CD14-positive monocyte (primary cell): ENCODE results near the gene GDF9. TPM values are rescaled to one million over a fixed set of nuclear protein-coding genes. Genes with fewer than 3 reads are reported as not detected.

Experiments used
- DNase-seq, 3 donors: peaks; one replicate each; pipeline ENCODE4 v3.0.0-alpha.2; 2011 to 2022
- H2AFZ ChIP-seq: 2 replicates; pipeline ENCODE4 v1.6.0; 2012; ENCODE audit warnings: mild to moderate bottlenecking, low read depth, low read length, inconsistent platforms; ENCODE audit not compliant: insufficient read depth, poor library complexity, severe bottlenecking
- H3K27ac ChIP-seq, 2 donors: 1 replicate in 1 of 2; 2 replicates in 1 of 2; pipeline ENCODE4 v1.5.1; 2012 to 2013; ENCODE audit warnings: low read length in 2 of 2, control low read depth in 1 of 2, inconsistent platforms in 1 of 2, low read depth in 1 of 2, mild to moderate bottlenecking in 1 of 2
- H3K27me3 ChIP-seq, 2 donors: one replicate each; pipeline versions ENCODE4 v1.6.0 to v1.6.1; 2011 to 2013; ENCODE audit warnings: low read length in 2 of 2; ENCODE audit not compliant: control insufficient read depth in 2 of 2, insufficient read depth in 2 of 2
- H3K36me3 ChIP-seq, 2 donors: replicated peaks in 1 of 2; 1 replicate in 1 of 2; 2 replicates in 1 of 2; pipeline versions ENCODE4 v1.5.1 to v1.6.1; 2012 to 2013; ENCODE audit warnings: low read length in 2 of 2, control low read depth in 1 of 2, inconsistent platforms in 1 of 2, mild to moderate bottlenecking in 1 of 2; ENCODE audit not compliant: insufficient read depth in 2 of 2, control insufficient read depth in 1 of 2
- H3K4me1 ChIP-seq, 2 donors: 1 replicate in 1 of 2; 2 replicates in 1 of 2; pipeline versions ENCODE4 v1.5.1 to v1.6.1; 2012 to 2013; ENCODE audit warnings: low read length in 2 of 2, control low read depth in 1 of 2, inconsistent platforms in 1 of 2, mild to moderate bottlenecking in 1 of 2, moderate library complexity in 1 of 2; ENCODE audit not compliant: insufficient read depth in 2 of 2, control insufficient read depth in 1 of 2
- H3K4me2 ChIP-seq: replicated peaks from 2 replicates; pipeline ENCODE3; 2012; ENCODE audit warnings: low read length, moderate library complexity, mild to moderate bottlenecking; ENCODE audit not compliant: poor library complexity, severe bottlenecking; ENCODE audit errors: extremely low read depth
- H3K4me3 ChIP-seq, 3 experiments: fragments of 200-600 bp in 1 of 3; sonication (generic) in 1 of 3; replicated peaks in 1 of 3; 1 replicate in 2 of 3; 2 replicates in 1 of 3; pipeline ENCODE4 v1.5.1; 2011 to 2013; ENCODE audit warnings: low read length in 3 of 3, mild to moderate bottlenecking in 3 of 3, control low read depth in 2 of 3, low read depth in 2 of 3, inconsistent platforms in 1 of 3, moderate library complexity in 1 of 3
- H3K79me2 ChIP-seq: 2 replicates; pipeline ENCODE4 v1.6.0; 2012; ENCODE audit warnings: mild to moderate bottlenecking, control low read depth, inconsistent platforms, low read length, moderate library complexity; ENCODE audit not compliant: insufficient read depth
- H3K9ac ChIP-seq: 2 replicates; pipeline ENCODE4 v1.6.0; 2017; ENCODE audit warnings: low read length, mild to moderate bottlenecking; ENCODE audit not compliant: insufficient read depth, poor library complexity, severe bottlenecking
- H3K9me3 ChIP-seq, 2 donors: replicated peaks in 1 of 2; 1 replicate in 1 of 2; 2 replicates in 1 of 2; pipeline versions ENCODE4 v1.5.1 to v1.6.1; 2012 to 2013; ENCODE audit warnings: low read length in 2 of 2, control low read depth in 1 of 2; ENCODE audit not compliant: control insufficient read depth in 1 of 2, insufficient read depth in 1 of 2
- H4K20me1 ChIP-seq: 2 replicates; pipeline ENCODE4 v1.6.0; 2012; ENCODE audit warnings: mild to moderate bottlenecking, low read length, control low read depth, moderate library complexity; ENCODE audit not compliant: insufficient read depth
- H3K27ac Mint-ChIP-seq, 7 donors: one replicate each; pipeline ENCODE4 v1.8.0; 2020; ENCODE audit warnings: mild to moderate bottlenecking in 7 of 7, mixed read lengths in 7 of 7, moderate library complexity in 6 of 7, inconsistent platforms in 2 of 7
- H3K27me3 Mint-ChIP-seq, 3 donors: one replicate each; pipeline ENCODE4 v1.8.0; 2021 to 2022; ENCODE audit warnings: low read depth in 3 of 3, mild to moderate bottlenecking in 3 of 3, mixed read lengths in 3 of 3, moderate library complexity in 3 of 3, inconsistent platforms in 1 of 3
- H3K36me3 Mint-ChIP-seq, 2 donors: one replicate each; pipeline ENCODE4 v1.8.0; 2020; ENCODE audit warnings: mixed read lengths in 2 of 2, inconsistent platforms in 1 of 2, mild to moderate bottlenecking in 1 of 2
- H3K4me1 Mint-ChIP-seq: one replicate; pipeline ENCODE4 v1.8.0; 2020; ENCODE audit warnings: mild to moderate bottlenecking, mixed read lengths
- H3K4me3 Mint-ChIP-seq, 2 donors: one replicate each; pipeline ENCODE4 v1.8.0; 2020; ENCODE audit warnings: mild to moderate bottlenecking in 2 of 2, mixed read lengths in 2 of 2, moderate library complexity in 1 of 2
- H3K9me3 Mint-ChIP-seq, 7 donors: one replicate each; pipeline ENCODE4 v1.8.0; 2020 to 2022; ENCODE audit warnings: mixed read lengths in 7 of 7, mild to moderate bottlenecking in 6 of 7, moderate library complexity in 6 of 7, inconsistent platforms in 2 of 7
- WGBS: methylation state at CpG from one replicate; pipeline ENCODE4 v1.1.5; 2013; ENCODE audit warnings: missing lambda C conversion rate; ENCODE audit not compliant: insufficient coverage; 5-methylcytosine and 5-hydroxymethylcytosine counted together
- intact Hi-C, 2 donors: fragments of 100-400 bp; cut with micrococcal nuclease; formaldehyde crosslinking; loops; one replicate each; pipeline versions ENCODE4 v1.15.0 to v1.15.1; 2023
- polyA plus RNA-seq, 3 donors: library from polyadenylated mRNA; depleted of rRNA in 1 of 3; unstranded in 2 of 3; stranded (reverse) in 1 of 3; fragments of 300-500 nt in 2 of 3; fragments of >200 nt in 1 of 3; fragmentation: Illumina TruSeq in 2 of 3; gene quantifications; 1 replicate in 2 of 3; 2 replicates in 1 of 3; pipeline ENCODE4 v1.2.3, GENCODE V29; 2012 to 2021
- TF ChIP-seq, protein P1 (sequence below): fragments of 200-600 bp; IDR thresholded peaks from one replicate; pipeline ENCODE4 v1.8.0; 2022; ENCODE audit warnings: antibody characterized with exemption, mild to moderate bottlenecking

The GDF9 gene
- polyA plus RNA-seq, 3 donors, result 0.55 TPM; not detected in 2

DNA sequence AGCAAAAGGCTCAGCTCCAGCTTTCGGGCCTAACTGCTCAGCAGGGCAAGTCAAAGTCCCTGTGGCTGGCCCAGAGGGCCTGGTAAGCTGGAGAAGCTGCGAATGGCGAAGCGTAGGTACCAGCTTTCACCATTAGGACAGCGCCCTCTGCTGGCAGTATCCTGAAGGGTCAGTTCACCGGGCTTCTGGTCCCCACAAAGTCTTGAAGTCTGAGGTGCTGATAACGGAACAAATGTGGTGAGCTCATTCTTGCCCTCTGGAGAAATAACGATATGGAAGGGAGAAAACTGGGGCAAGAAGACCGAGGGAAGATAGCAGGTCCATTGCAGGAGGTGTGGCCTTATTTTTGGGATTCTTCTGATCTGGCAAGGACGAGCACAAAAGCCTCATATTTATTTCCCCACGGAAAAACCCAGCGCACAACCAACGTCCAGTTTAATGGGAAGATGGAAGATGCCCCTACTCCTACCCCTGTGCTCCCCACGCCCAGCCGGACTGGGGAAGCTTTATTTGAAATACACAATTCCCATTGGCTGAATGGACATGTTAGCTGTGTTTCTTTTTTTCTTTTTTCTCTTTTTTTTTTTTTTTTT, 46.0 kb downstream of the GDF9 start:
- Histone ChIP-seq H3K27me3 (peaks cover 42 to 85% of the 10 kb centered on the region in 2 donors), H3K4me1 (peaks cover 8 to 20% of the 10 kb centered on the region in 2 donors), H3K4me3 (peak overlapping the region in 1 of 3 experiments; percentile 59), H3K27ac (no peak overlapping the region), H3K4me2 (peak overlapping the region; percentile 57), H3K9me3 (peaks cover 0 to 6% of the 10 kb centered on the region in 2 donors), H3K79me2 (no peaks in the 10 kb centered on the region), H2AFZ (peak overlapping the region; percentile 37), H3K36me3 (peaks cover 0 to 17% of the 10 kb centered on the region in 2 donors), H4K20me1 (peaks cover 40% of the 10 kb centered on the region), H3K9ac (no peak overlapping the region)
- Mint-ChIP-seq H3K9me3 (peaks cover 0 to 21% (median 9%) of the 10 kb centered on the region in 7 donors), H3K4me1 (peaks cover 22% of the 10 kb centered on the region), H3K27ac (no peak overlapping the region), H3K27me3 (peaks cover 70 to 76% (median 73%) of the 10 kb centered on the region in 3 donors), H3K36me3 (peaks cover 13 to 15% of the 10 kb centered on the region in 2 donors), H3K4me3 (peak overlapping the region; percentile 6 to 90)
- WGBS, result 4% methylated on average over 7 of the region's 15 CpGs
- intact Hi-C loops, result loop anchor here (2.0 to 10.0 kb wide), 3 partner anchors 315 to 435 kb away; no protein-coding TSS in a partner anchor
- TF ChIP-seq, protein P1, sequence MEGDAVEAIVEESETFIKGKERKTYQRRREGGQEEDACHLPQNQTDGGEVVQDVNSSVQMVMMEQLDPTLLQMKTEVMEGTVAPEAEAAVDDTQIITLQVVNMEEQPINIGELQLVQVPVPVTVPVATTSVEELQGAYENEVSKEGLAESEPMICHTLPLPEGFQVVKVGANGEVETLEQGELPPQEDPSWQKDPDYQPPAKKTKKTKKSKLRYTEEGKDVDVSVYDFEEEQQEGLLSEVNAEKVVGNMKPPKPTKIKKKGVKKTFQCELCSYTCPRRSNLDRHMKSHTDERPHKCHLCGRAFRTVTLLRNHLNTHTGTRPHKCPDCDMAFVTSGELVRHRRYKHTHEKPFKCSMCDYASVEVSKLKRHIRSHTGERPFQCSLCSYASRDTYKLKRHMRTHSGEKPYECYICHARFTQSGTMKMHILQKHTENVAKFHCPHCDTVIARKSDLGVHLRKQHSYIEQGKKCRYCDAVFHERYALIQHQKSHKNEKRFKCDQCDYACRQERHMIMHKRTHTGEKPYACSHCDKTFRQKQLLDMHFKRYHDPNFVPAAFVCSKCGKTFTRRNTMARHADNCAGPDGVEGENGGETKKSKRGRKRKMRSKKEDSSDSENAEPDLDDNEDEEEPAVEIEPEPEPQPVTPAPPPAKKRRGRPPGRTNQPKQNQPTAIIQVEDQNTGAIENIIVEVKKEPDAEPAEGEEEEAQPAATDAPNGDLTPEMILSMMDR, result peak; percentile 89
- DNase-seq, result peak; percentile 81 to 90 (median 86)

DNA sequence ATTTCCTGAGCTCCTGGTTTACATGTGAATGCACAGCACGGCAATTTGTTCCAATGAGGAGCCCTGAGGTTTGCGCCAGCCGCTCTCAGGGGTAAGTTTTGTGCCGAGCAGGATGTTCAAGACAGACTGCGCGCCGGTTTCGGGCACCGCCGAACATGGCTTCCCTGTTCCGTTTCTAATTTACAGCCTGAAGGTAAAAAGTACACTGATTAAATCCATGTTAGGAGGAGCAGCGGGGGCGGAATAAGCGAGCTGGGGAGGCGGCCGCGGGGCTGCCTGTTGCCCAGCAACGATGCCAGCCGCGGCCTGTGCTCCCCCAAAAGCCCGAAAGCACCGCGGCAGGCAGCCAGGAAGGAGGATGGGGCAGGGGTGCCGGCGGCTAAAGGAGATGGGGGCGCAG, 46.8 kb downstream of the GDF9 start:
- Mint-ChIP-seq H3K36me3 (peaks cover 10 to 12% of the 10 kb centered on the region in 2 donors), H3K27me3 (peaks cover 70 to 76% (median 73%) of the 10 kb centered on the region in 3 donors), H3K4me1 (peaks cover 20% of the 10 kb centered on the region), H3K27ac (no peak overlapping the region), H3K4me3 (peak overlapping the region; percentile 47 to 90), H3K9me3 (peaks cover 0 to 25% (median 5%) of the 10 kb centered on the region in 7 donors)
- Histone ChIP-seq H3K9ac (no peak overlapping the region), H2AFZ (peak overlapping the region; percentile 37), H3K4me3 (peak overlapping the region in 1 of 3 experiments; percentile 59), H3K27ac (no peak overlapping the region), H3K27me3 (peaks cover 40 to 85% of the 10 kb centered on the region in 2 donors), H4K20me1 (peaks cover 32% of the 10 kb centered on the region), H3K79me2 (no peaks in the 10 kb centered on the region), H3K36me3 (peaks cover 0 to 9% of the 10 kb centered on the region in 2 donors), H3K4me1 (peaks cover 8 to 20% of the 10 kb centered on the region in 2 donors), H3K9me3 (peaks cover 4 to 14% of the 10 kb centered on the region in 2 donors), H3K4me2 (peak overlapping the region; percentile 57)
- intact Hi-C loops, result loop anchor here in 1 of 2 donors (10.0 kb wide), 1 partner anchor 315 kb away; no protein-coding TSS in a partner anchor
- TF ChIP-seq, protein P1, result no peak
- WGBS, result 4% methylated on average over 24 of the region's 26 CpGs
- no peak for DNase-seq
